ENCODE results near the gene FST. TPM values are rescaled to one million over a fixed set of nuclear protein-coding genes. Genes with fewer than 3 reads are reported as not detected.

Gene FST
- total RNA-seq, 1 experiment from 2014 or later = 0.51 TPM

DNA sequence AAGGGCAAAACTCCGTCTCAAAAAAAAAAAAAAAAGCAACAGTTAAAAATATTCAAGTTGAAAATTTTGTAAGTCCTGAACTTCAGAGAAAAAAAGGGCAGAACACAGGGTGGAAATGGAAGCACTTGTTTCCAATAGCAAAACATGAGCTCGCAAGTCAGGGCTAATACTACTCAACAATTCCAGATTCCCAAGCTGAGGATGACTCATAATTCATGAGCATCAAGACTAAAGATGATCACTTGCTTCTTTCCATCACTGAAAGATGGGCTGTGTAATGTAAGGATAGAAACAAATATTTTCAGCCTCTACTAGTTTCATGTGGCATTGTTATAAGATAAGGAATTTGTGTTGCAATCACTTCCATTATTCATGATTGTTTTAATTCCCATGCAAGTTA, 33.5 kb upstream of the FST start:
- no peak for DNase-seq (ENCODE audit: low read depth, low spot score)
- intact Hi-C loops (cut with micrococcal nuclease; ENCODE audit: unreplicated experiment) = no loop called here
- no peak overlapping the region for H3K4me3 ChIP-seq (ENCODE audit: low read depth in 2 of 2, low read length in 2 of 2)
- no peaks in the 10 kb centered on the region for H3K4me1 ChIP-seq (ENCODE audit: control insufficient read depth, insufficient read depth, low read length)
- no peaks in the 10 kb centered on the region for H3K9me3 ChIP-seq (ENCODE audit: control insufficient read depth, insufficient read depth, low read depth, low read length)
- no TSS peak for BruUV-seq (replicated peaks)
- ChIA-PET POLR2A (no interaction called here), CTCF (no interaction called here)
- TF ChIP-seq SIN3A (IDR thresholded peaks at IDR 0.05; ENCODE audit: borderline replicate concordance, insufficient read depth, low read depth, low read length) (no peak), POLR2AphosphoS5 (IDR thresholded peaks at IDR 0.05; ENCODE audit: low read depth, low read length) (no peak), TCF7L2 (IDR thresholded peaks at IDR 0.05; ENCODE audit: low read depth, low read length) (no peak)
- TF ChIP-seq, protein P1, sequence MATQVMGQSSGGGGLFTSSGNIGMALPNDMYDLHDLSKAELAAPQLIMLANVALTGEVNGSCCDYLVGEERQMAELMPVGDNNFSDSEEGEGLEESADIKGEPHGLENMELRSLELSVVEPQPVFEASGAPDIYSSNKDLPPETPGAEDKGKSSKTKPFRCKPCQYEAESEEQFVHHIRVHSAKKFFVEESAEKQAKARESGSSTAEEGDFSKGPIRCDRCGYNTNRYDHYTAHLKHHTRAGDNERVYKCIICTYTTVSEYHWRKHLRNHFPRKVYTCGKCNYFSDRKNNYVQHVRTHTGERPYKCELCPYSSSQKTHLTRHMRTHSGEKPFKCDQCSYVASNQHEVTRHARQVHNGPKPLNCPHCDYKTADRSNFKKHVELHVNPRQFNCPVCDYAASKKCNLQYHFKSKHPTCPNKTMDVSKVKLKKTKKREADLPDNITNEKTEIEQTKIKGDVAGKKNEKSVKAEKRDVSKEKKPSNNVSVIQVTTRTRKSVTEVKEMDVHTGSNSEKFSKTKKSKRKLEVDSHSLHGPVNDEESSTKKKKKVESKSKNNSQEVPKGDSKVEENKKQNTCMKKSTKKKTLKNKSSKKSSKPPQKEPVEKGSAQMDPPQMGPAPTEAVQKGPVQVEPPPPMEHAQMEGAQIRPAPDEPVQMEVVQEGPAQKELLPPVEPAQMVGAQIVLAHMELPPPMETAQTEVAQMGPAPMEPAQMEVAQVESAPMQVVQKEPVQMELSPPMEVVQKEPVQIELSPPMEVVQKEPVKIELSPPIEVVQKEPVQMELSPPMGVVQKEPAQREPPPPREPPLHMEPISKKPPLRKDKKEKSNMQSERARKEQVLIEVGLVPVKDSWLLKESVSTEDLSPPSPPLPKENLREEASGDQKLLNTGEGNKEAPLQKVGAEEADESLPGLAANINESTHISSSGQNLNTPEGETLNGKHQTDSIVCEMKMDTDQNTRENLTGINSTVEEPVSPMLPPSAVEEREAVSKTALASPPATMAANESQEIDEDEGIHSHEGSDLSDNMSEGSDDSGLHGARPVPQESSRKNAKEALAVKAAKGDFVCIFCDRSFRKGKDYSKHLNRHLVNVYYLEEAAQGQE (IDR thresholded peaks at IDR 0.05; ENCODE audit: insufficient read depth in 1 of 2, low read depth in 2 of 2, low read length in 1 of 2) = no peak
- TF ChIP-seq, protein P2, sequence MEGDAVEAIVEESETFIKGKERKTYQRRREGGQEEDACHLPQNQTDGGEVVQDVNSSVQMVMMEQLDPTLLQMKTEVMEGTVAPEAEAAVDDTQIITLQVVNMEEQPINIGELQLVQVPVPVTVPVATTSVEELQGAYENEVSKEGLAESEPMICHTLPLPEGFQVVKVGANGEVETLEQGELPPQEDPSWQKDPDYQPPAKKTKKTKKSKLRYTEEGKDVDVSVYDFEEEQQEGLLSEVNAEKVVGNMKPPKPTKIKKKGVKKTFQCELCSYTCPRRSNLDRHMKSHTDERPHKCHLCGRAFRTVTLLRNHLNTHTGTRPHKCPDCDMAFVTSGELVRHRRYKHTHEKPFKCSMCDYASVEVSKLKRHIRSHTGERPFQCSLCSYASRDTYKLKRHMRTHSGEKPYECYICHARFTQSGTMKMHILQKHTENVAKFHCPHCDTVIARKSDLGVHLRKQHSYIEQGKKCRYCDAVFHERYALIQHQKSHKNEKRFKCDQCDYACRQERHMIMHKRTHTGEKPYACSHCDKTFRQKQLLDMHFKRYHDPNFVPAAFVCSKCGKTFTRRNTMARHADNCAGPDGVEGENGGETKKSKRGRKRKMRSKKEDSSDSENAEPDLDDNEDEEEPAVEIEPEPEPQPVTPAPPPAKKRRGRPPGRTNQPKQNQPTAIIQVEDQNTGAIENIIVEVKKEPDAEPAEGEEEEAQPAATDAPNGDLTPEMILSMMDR (IDR thresholded peaks at IDR 0.05) = no peak
- H3K27ac ChIP-seq (ENCODE audit: low read length) = no peak overlapping the region
- H3K36me3 ChIP-seq (ENCODE audit: control insufficient read depth, insufficient read depth, low read length) = no peaks in the 10 kb centered on the region; the same call in 1 of the 2 replicates
- no peaks in the 10 kb centered on the region for H3K27me3 ChIP-seq (ENCODE audit: control insufficient read depth, insufficient read depth, low read length)
- ATAC-seq = no peak
- in situ Hi-C loops (cut with HindIII; ENCODE audit: low pct_unique_long_range_greater_than_20kb, low sequenced_read_pairs) = no loop called here

DNA sequence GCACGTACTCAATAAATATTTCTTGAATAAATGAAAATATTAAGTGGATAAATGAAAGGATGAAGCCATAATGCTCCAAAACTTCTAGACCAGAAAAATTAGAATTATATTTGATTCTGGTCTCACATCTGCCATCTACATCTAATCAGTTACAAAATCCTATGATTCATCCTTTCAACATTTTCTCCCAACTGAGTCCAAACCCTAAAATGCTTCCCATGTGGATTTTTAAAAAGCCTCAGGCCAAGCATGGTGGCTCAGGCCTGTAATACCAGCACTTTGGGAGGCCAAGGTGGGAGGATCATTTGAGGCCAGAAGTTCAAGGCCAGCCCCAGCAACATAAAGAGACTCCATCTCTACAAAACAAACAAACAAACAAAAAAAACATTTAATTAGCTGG, 31.6 kb upstream of the FST start:
- CTCF ChIA-PET = no interaction called here
- POLR2A ChIA-PET = no interaction called here
- Histone ChIP-seq H3K27me3 (ENCODE audit: control insufficient read depth, insufficient read depth, low read length) (no peaks in the 10 kb centered on the region), H3K9me3 (ENCODE audit: control insufficient read depth, insufficient read depth, low read depth, low read length) (no peaks in the 10 kb centered on the region), H3K4me3 (ENCODE audit: low read depth in 2 of 2, low read length in 2 of 2) (no peak overlapping the region), H3K4me1 (ENCODE audit: control insufficient read depth, insufficient read depth, low read length) (no peaks in the 10 kb centered on the region), H3K36me3 (ENCODE audit: control insufficient read depth, insufficient read depth, low read length) (no peaks in the 10 kb centered on the region; the same call in 1 of the 2 replicates), H3K27ac (ENCODE audit: low read length) (no peak overlapping the region)
- ATAC-seq (no peak), DNase-seq (ENCODE audit: low read depth, low spot score) (no peak)
- in situ Hi-C loops (cut with HindIII; ENCODE audit: low pct_unique_long_range_greater_than_20kb, low sequenced_read_pairs) = no loop called here
- no TSS peak for BruUV-seq (replicated peaks)
- TF ChIP-seq, protein P2 (IDR thresholded peaks at IDR 0.05) = no peak
- TF ChIP-seq POLR2AphosphoS5 (IDR thresholded peaks at IDR 0.05; ENCODE audit: low read depth, low read length) (no peak), TCF7L2 (IDR thresholded peaks at IDR 0.05; ENCODE audit: low read depth, low read length) (no peak), SIN3A (IDR thresholded peaks at IDR 0.05; ENCODE audit: borderline replicate concordance, insufficient read depth, low read depth, low read length) (no peak)
- TF ChIP-seq, protein P1 (IDR thresholded peaks at IDR 0.05; ENCODE audit: insufficient read depth in 1 of 2, low read depth in 2 of 2, low read length in 1 of 2) = no peak
- intact Hi-C loops (cut with micrococcal nuclease; ENCODE audit: unreplicated experiment) = no loop called here
